MG63 (cell line): Measurements from ENCODE around the gene CEBPA. TPM values are rescaled to one million over a fixed set of nuclear protein-coding genes. Genes with fewer than 3 reads are reported as not detected.

Experiments used
- DNase-seq: peaks from one replicate; pipeline ENCODE4 v3.0.0-alpha.2; 2020
- H3K27me3 ChIP-seq: fragments of 250-450 bp; sonication (Bioruptor Pico); 2 replicates; pipeline ENCODE4 v1.5.1; 2020; ENCODE audit warnings: mild to moderate bottlenecking, moderate library complexity
- H3K36me3 ChIP-seq: fragments of 250-450 bp; sonication (Bioruptor Pico); 2 replicates; pipeline ENCODE4 v1.5.1; 2020; ENCODE audit warnings: mild to moderate bottlenecking, moderate library complexity
- H3K4me3 ChIP-seq: fragments of 250-450 bp; sonication (Bioruptor Pico); 2 replicates; pipeline ENCODE4 v1.5.1; 2020; ENCODE audit warnings: mild to moderate bottlenecking, moderate library complexity
- H3K9me3 ChIP-seq: fragments of 250-450 bp; sonication (Bioruptor Pico); 2 replicates; pipeline ENCODE4 v1.5.1; 2020; ENCODE audit warnings: mild to moderate bottlenecking, moderate library complexity
- total RNA-seq: library from RNA; depleted of rRNA; stranded (reverse); fragments of >200 nt; shearing (Covaris generic); gene quantifications from 2 replicates; pipeline ENCODE4 v1.2.3, GENCODE V29; 2014; ENCODE audit warnings: low replicate concordance

CEBPA gene
- total RNA-seq, 1 experiment from 2014 or later: 4.5 TPM

DNA sequence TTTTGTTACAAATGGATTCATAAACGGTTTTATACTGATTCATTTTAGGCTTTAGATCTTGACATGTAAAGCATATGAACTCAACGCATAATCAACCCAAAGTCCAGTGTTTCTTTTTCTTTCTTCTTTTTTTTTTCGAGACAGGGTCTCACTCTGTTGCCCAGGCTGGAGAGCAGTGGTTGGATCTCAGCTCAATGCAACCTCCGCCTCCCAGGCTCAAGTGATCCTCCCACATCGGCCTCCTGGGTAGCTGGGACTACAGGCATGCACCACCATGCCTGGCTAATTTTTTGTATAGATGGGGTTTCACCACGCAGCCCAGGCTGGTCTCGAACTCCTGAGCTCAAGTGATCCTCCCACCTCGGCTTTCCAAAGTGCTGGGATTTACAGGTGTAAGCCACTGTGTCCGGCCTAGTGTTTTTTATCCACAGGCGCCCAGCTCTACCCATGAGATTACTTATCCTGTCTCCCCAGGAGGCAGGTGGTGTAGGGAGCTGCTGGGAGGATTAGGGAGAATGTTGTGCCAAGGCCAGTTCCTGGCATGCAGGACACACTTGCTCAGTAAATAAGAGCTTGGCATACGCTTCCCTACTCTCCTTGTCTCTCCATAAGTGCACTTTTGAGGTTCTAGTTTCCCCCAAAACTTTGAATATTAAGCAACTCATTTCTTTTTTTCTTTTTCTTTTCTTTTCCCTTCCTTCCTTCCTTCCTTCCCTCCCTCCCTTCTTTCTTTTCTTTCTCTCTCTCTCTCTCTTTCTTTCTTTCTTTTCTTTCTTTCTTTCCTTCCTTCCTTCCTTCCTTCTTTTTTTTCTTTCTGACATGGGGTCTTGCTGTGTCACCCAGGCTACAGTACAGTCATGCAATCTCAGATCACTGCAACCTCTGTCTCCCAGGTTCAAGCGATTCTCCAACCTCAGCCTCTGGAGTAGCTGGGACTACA lies 4.8 kb upstream of the CEBPA start:
- peak; percentile 29 for DNase-seq
- H3K27me3 ChIP-seq: no peaks in the 10 kb centered on the region
- no peaks in the 10 kb centered on the region for H3K36me3 ChIP-seq

DNA sequence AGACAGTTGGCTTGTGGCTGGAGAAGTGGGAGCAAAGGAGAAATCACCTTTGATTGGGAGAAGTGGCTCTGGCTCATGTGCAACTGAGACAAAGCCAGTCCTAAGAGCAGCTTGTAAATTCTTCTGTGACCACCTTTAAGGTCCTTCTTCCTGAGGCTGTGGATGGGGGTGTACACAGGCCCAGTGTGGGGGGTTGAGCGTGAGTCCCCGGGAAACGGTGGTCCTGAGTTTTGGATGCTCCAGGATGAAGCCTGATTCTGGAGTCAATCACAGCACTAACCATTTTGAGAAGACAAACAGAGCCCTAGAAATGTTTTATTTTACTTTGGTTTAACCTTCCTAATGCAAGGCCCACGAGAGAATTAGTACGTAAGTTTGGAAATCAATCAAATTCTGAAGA lies 3.9 kb upstream of the CEBPA start:
- no peak overlapping the region for H3K4me3 ChIP-seq
- no peaks in the 10 kb centered on the region for H3K9me3 ChIP-seq
- no peak for DNase-seq
- peaks cover 2% of the 10 kb centered on the region for H3K27me3 ChIP-seq
- no peaks in the 10 kb centered on the region for H3K36me3 ChIP-seq

More for the DNA sequence above, 4.8 kb upstream of the CEBPA start:
- H3K4me3 ChIP-seq: no peak overlapping the region
- no peaks in the 10 kb centered on the region for H3K9me3 ChIP-seq

DNA sequence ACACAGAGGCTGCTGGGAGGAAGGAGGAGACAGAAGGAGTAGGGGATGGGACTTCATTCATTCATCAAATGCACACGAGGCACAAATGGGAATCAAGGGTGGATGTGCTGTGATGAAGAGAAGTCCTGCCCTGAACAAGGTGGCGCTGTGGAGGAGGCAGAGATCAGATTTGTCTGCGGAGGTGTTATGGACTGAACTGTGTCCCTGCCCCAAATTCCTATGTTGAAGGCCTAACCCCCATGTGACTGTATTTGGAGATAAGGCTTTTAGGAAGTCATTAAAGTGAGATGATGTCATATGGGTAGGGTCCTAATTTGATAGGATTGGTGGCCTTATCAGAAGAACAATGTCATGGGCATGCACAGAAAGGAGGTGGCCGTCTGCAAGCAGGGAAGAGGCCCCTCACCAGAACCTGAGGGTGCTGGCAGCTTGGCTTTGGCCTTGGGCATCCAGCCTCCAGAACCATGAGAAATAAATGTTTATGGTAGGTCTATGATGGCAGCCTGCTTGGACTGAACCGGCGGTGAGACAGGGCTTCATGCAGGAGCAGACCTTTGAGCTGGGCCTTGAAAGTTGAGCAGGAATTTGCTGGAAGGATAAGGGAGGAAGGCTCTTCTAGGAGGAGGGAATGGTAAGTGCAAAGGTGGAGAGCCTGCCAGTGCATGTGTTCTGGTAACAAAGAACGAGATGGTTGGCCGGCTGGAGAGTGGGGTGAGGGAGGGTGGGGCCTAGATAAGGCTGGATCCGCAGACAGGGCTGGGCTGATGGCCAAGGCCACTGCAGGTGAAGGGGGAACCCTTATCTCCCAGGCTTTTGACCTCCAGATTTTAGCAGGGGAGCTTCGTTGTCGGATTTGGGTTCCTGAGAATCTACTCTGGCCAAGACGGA lies 2.7 kb upstream of the CEBPA start:
- no peaks in the 10 kb centered on the region for H3K9me3 ChIP-seq
- DNase-seq: no peak
- no peaks in the 10 kb centered on the region for H3K36me3 ChIP-seq
- no peak overlapping the region for H3K4me3 ChIP-seq
- H3K27me3 ChIP-seq: peaks cover 11% of the 10 kb centered on the region

DNA sequence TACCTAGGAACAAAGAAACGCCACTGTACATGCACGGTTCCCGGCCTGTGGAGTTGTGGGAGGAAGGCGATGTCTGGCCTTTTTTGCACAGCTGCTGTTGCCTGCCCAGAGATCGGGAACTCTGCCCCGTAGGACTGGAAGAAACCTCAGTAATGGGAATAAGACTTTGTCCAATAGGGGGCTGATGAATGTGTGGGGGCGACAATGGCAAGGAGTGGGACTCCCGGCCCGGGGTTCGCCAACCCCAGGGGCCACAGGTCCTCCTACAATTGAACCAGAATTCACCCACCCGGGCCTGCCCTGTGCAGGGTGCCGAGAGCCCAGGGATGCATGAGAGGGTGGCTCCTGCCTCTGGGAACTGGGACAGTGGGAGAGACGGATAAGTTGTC lies 2.0 kb upstream of the CEBPA start:
- no peak for DNase-seq
- H3K36me3 ChIP-seq: no peaks in the 10 kb centered on the region
- peaks cover 11% of the 10 kb centered on the region for H3K27me3 ChIP-seq
- no peaks in the 10 kb centered on the region for H3K9me3 ChIP-seq
- H3K4me3 ChIP-seq: no peak overlapping the region

DNA sequence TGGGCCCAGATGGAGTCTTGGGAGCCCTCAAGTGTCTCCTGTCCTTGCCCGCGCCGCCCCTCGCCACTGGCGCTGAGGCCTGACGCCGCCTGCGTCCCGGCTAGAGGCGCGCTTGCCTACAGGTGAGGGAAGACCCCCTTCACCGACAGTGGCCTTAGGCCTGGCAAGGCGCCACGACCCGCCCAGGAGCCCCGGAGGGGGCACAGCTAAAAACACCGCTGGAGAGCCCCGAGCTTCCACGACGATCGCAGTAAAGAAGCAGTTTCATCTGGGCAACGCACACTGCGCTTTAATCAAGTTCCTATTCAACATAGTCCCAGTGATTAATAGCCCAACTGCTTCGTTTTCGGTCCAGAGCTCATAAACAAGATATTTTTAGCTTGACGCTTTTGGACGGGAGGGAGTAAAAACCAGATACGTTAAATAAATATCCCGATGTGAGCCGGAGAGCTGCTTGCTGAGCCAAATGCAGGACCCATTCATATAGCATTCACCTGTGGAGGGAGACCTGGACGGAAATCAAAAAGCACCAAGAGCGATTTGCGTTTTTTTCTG lies 1.5 kb upstream of the CEBPA start:
- no peak for DNase-seq
- no peaks in the 10 kb centered on the region for H3K9me3 ChIP-seq
- H3K27me3 ChIP-seq: peaks cover 11% of the 10 kb centered on the region
- H3K4me3 ChIP-seq: peak overlapping the region; percentile 87
- H3K36me3 ChIP-seq: no peaks in the 10 kb centered on the region

DNA sequence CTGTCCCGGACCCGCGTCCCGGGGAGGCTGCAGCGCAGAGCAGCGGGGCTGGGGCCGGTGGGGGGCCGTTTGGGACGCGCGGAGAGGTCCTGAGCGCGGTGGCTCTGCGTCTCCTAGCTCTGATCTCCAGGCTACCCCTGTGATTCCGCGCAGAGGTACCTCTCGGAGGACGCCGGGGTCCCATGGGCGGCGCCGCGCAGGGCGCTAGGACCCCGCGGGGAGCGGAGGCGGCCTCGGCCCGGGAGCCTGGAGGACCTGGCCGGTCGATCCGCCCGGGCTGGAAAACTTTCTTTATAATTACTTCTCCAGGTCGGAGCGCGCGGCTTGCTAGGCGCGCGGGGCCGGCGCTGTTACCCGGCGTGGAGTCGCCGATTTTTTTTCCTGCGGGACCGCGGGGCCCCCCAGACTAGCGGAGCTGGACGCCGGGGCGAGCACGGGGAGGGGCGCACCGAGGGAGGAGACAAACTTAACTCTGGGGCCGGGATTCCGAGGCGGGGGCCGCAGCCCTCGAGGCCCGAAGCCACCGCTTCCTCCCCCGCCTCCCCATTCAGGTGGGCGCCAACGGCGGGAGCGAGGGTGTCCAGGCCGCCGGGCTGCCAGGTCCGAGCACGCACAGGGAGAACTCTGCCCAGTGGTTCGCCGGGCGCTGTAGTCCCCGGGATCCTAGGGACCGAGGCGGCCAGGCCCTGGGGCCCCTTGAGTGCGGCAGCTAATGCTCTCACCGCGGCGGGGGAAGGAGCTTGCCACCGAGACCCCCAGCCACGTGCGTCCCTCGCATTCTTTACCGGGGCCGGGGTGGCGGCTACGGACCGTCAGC lies 848 bp upstream of the CEBPA start:
- DNase-seq: peak; percentile 68
- peak overlapping the region; percentile 87 for H3K4me3 ChIP-seq
- H3K36me3 ChIP-seq: no peaks in the 10 kb centered on the region
- H3K27me3 ChIP-seq: peaks cover 11% of the 10 kb centered on the region
- no peaks in the 10 kb centered on the region for H3K9me3 ChIP-seq

DNA sequence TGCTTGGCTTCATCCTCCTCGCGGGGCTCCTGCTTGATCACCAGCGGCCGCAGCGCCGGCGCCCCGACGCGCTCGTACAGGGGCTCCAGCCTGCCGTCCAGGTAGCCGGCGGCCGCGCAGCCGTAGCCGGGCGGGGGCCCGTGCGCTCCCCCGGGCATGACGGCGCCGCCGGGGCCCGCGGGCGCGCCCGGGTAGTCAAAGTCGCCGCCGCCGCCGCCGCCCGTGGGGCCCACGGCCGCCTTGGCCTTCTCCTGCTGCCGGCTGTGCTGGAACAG lies 497 bp downstream of the CEBPA start:
- Histone ChIP-seq H3K27me3 (peaks cover 11% of the 10 kb centered on the region), H3K9me3 (no peaks in the 10 kb centered on the region), H3K4me3 (peak overlapping the region; percentile 40), H3K36me3 (no peaks in the 10 kb centered on the region)
- no peak for DNase-seq

DNA sequence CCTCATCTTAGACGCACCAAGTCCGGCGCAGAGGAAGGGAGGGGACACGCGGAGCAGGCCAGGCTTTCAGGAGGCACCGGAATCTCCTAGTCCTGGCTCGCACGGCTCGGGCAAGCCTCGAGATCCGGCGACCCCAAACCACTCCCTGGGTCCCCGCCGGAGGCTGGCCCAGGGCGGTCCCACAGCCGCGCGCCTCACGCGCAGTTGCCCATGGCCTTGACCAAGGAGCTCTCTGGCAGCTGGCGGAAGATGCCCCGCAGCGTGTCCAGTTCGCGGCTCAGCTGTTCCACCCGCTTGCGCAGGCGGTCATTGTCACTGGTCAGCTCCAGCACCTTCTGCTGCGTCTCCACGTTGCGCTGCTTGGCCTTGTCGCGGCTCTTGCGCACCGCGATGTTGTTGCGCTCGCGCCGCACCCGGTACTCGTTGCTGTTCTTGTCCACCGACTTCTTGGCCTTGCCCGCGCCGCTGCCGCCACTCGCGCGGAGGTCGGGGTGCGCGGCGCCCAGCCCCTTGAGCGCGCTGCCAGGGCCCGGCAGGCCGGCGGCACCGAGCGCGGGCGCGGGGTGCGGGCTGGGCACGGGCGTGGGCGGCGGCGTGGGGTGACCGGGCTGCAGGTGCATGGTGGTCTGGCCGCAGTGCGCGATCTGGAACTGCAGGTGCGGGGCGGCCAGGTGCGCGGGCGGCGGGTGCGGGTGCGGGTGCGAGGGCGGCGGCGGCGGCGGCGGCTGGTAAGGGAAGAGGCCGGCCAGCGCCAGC lies 1.0 kb downstream of the CEBPA start:
- Histone ChIP-seq H3K9me3 (no peaks in the 10 kb centered on the region), H3K27me3 (peaks cover 11% of the 10 kb centered on the region), H3K36me3 (no peaks in the 10 kb centered on the region), H3K4me3 (no peak overlapping the region)
- DNase-seq: no peak

DNA sequence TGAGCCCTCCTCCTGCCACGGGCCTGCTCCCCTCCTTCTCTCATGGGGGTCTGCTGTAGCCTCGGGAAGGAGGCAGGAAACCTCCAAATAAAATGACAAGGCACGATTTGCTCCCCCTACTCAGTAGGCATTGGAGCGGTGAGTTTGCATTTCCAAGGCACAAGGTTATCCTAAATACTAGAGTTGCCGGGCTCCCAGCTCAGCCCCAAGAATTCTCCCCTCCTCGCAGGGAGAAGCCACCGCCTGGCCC lies 1.5 kb downstream of the CEBPA start:
- no peak overlapping the region for H3K4me3 ChIP-seq
- H3K9me3 ChIP-seq: no peaks in the 10 kb centered on the region
- no peak for DNase-seq
- peaks cover 11% of the 10 kb centered on the region for H3K27me3 ChIP-seq
- H3K36me3 ChIP-seq: no peaks in the 10 kb centered on the region

DNA sequence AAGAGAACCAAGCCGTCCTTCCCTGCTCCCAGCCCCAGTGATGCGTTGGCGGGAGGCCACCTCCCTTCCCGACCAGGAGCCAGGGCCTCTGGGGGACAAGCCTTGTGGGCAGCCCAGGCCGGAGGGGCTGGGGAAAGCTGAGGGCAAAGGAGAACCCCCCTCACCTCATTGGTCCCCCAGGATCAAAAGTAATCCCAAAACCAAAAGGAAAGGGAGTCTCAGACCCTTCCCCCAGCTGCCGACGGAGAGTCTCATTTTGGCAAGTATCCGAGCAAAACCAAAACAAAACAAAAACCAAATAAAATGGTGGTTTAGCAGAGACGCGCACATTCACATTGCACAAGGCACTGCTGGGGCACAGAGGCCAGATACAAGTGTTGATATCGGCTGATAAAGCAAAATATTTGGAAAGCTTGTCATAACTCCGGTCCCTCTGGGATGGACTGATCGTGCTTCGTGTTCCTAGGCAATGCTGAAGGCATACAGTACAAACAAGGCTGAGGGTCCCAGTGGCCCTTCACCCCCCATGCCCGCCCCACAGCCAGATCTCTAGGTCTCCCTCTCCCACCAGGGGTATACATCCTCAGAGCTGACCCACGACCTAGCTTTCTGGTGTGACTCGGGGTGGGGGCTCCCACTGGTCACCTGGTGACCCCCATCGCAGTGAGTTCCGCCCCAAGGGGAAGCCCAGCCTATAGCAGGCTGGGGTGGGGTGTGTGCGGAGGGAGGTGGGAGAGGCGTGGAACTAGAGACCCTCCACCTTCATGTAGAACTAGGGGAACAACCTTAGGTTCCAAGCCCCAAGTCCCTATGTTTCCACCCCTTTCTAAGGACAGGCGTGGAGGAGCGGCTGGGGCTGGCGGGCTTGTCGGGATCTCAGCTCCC lies 2.1 kb downstream of the CEBPA start:
- Histone ChIP-seq H3K36me3 (no peaks in the 10 kb centered on the region), H3K27me3 (peaks cover 11% of the 10 kb centered on the region), H3K4me3 (no peak overlapping the region), H3K9me3 (no peaks in the 10 kb centered on the region)
- no peak for DNase-seq

DNA sequence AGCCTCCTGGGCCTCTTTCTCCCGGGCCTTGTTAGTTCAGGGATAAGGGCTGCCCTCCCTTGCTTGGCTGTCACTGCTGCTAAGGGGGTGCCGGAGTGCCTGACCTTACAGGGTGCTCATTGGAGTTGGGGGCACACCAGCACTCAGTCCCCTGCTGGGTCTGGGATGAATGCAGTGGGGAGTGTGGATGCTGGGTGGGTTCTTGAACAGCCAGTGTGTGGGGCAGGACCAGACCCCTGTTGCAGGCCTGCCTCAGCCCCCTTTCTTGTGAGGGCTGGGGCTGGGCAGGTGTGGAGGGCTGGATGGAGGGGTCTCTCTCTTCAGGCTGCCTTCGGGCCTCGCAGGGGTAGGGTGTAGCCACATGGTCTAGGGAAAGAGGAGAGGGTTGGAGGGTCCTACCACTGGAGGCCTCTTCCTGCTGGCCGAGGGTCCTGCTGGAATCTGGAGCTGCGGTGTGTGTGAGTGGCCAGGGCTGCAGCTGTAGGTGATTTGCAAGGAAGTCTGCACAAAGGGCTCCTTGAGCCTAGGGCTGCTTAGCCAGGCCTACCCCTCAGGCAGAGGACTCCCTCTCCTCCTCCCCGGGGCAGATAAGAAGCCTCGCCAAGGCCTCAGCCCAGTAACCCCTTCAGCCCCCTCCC lies 3.2 kb downstream of the CEBPA start:
- Histone ChIP-seq H3K36me3 (no peaks in the 10 kb centered on the region), H3K9me3 (no peaks in the 10 kb centered on the region), H3K4me3 (no peak overlapping the region), H3K27me3 (peaks cover 11% of the 10 kb centered on the region)
- no peak for DNase-seq

DNA sequence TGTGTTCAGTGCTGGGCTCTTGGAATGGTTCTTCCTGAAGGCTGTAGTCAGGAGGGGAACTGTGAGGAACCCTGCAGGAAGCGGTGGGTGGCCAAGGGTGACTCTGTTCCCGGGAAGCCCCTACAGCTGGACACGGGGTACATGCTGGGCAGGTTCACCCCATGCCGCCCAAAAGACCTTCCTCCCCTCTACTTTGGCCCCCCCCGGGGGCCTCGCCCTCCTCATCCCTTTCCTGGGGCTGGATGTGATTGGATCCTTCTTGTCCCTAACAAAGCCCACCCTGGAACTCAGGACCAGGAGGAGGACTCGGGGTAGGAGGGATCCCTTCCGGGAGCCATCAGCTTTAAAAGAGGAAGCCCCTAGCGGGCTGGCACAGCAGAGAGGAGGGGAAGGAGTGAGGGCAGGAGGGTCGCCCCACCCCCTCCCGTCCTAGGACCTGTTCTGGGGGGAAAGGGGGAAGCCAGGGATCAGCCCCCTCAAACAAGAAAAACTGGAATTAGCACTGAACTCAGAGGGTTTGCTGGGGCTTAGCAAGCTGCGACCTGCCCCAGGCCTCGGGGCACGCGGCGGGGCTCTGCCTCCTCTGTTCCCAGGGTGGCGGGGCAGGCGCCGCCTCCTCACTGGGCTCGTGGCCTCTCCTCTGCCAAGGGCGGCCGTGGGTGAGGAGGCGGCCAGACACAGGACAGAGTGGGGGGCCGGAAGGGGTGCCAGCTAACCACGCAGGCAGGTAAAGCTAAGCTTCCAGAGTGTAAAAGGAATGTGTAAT lies 4.0 kb downstream of the CEBPA start:
- no peak overlapping the region for H3K4me3 ChIP-seq
- DNase-seq: no peak
- H3K27me3 ChIP-seq: peaks cover 11% of the 10 kb centered on the region
- H3K9me3 ChIP-seq: no peaks in the 10 kb centered on the region
- H3K36me3 ChIP-seq: no peaks in the 10 kb centered on the region

DNA sequence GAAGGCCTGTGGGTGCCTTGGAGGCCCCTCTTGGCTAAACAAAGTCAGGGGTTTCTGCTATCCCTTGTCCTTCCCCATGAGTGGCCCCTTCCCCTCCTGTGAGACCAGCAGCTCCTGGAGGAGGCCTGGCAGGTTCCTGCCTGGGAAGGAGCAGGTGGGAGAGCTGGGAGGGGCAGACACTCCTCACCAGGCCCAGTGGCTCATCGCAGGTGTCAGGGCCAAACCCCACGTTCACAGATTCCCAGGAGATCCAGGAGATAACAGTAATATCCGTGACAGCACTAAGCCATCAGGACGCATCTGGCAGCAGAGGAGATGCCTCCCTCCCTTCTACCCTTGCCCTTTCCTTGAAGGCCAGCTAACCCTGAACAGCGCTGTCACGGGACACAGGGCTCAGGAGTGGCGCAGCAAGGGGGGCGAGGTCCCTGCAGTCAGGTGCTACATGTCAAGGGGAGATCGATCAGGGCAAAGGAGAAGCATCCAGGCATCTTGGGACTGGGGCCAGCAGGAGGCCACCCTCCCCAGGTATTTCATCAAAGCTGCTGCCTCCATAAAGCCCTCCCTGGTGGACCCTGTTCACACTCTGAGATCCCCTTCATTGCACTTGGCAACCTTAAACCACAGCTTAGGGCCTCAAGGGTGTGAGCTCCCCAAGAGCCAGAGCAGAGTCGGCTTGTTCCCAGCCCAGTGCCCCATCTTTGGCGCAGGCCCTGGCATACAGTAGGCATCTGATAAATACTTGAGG lies 4.8 kb downstream of the CEBPA start:
- no peaks in the 10 kb centered on the region for H3K36me3 ChIP-seq
- peaks cover 11% of the 10 kb centered on the region for H3K27me3 ChIP-seq
- no peak overlapping the region for H3K4me3 ChIP-seq
- H3K9me3 ChIP-seq: no peaks in the 10 kb centered on the region
- DNase-seq: no peak

DNA sequence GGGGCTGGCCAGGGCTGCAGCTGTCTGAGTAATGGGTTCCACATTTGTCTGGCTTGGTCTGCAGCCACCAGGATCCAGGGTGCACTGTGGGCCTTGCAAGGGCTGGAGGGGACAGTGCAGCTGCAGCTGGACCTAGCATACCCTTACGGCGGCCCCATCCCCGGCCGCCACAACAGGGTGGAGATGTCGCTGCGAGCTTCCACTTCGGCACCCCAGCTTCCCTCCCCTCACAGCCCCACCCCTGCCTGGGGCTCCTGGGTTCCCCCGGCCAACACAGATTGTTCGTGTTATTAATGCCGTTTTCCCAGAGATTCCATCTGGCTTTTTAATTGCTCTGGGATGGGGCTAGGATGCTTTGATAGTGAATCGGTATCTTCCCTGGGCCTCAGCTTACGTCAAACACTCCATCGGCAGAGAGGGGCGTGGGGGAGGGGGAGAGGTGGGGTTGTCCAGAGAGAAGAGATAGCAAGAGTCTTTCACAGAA lies 5.8 kb downstream of the CEBPA start:
- no peaks in the 10 kb centered on the region for H3K9me3 ChIP-seq
- no peak overlapping the region for H3K4me3 ChIP-seq
- no peaks in the 10 kb centered on the region for H3K36me3 ChIP-seq
- peaks cover 11% of the 10 kb centered on the region for H3K27me3 ChIP-seq
- no peak for DNase-seq
